NCI-H345 treated with DMSO at 0.1 percent for 48 hours (cell line): ENCODE data around the gene TRPV3.
"Not testable (repeated sequence)": the region's sequence is repeated elsewhere in the genome, so short reads cannot be mapped to it uniquely, and the experiment has no call there.

Experiments used
- DNase-seq: peaks from one replicate; lab custom pipeline; 2025; ENCODE audit not compliant: unreplicated experiment; lab: John Stamatoyannopoulos, UW

TRPV3 gene

GRCh38 chr17:3574231-3574630 is 16.6 kb upstream of the TRPV3 start:
- no peak for DNase-seq

- DNase-seq = no peak
Observed at GRCh38 chr17:3573246-3574100, 15.9 kb upstream of the TRPV3 start.

- no peak for DNase-seq
Observed at GRCh38 chr17:3572231-3572630, 14.6 kb upstream of the TRPV3 start.

GRCh38 chr17:3571043-3571900 is 13.7 kb upstream of the TRPV3 start:
- DNase-seq = no peak

GRCh38 chr17:3569534-3570137 is 12.0 kb upstream of the TRPV3 start:
- no peak for DNase-seq

GRCh38 chr17:3566551-3566950 is 8.9 kb upstream of the TRPV3 start:
- no peak for DNase-seq

- DNase-seq = no peak
Observed at GRCh38 chr17:3565143-3565542, 7.5 kb upstream of the TRPV3 start.

- not testable (repeated sequence) for DNase-seq
Observed at GRCh38 chr17:3564241-3564640, 6.6 kb upstream of the TRPV3 start.

GRCh38 chr17:3559270-3559645 is 1.6 kb upstream of the TRPV3 start:
- no peak for DNase-seq

GRCh38 chr17:3558603-3559269 is 1.1 kb upstream of the TRPV3 start:
- DNase-seq = no peak

- no peak for DNase-seq
Observed at GRCh38 chr17:3556916-3557767, 470 bp downstream of the TRPV3 start.

- DNase-seq = no peak
Observed at GRCh38 chr17:3556239-3556915, 1.2 kb downstream of the TRPV3 start.

GRCh38 chr17:3555189-3555796 is 2.3 kb downstream of the TRPV3 start:
- no peak for DNase-seq

GRCh38 chr17:3554440-3554839 is 3.2 kb downstream of the TRPV3 start:
- DNase-seq = no peak

GRCh38 chr17:3553419-3554401 is 3.9 kb downstream of the TRPV3 start:
- no peak for DNase-seq

GRCh38 chr17:3552916-3553315 is 4.7 kb downstream of the TRPV3 start:
- DNase-seq = no peak

GRCh38 chr17:3551189-3551588 is 6.4 kb downstream of the TRPV3 start:
- no peak for DNase-seq

- DNase-seq = no peak
Observed at GRCh38 chr17:3549610-3550162, 7.9 kb downstream of the TRPV3 start.
